Measurements from ENCODE around the gene SDK1.

The SDK1 gene

GRCh38 chr7:3439333-3440030 lies 138.4 kb downstream of the SDK1 start:
- H3K27ac ChIP-seq (ENCODE audit: low read length) = no peak overlapping the region
- no peaks in the 10 kb centered on the region for H3K9me3 ChIP-seq (ENCODE audit: insufficient read depth, low read length, severe bottlenecking)
- DNase-seq (no peak), ATAC-seq (ENCODE audit: insufficient read depth, low read depth) (no peak)
- H3K4me3 ChIP-seq (ENCODE audit: low read depth in 1 of 2, low read length in 2 of 2) = no peak overlapping the region
- no peaks in the 10 kb centered on the region for H3K36me3 ChIP-seq (ENCODE audit: insufficient read depth, low read length)
- no peaks in the 10 kb centered on the region for H3K79me2 ChIP-seq (ENCODE audit: insufficient read depth, low read length)
- no peak for TF ChIP-seq EZH2 (IDR thresholded peaks at IDR 0.05; ENCODE audit: borderline replicate concordance, low read depth, low read length, severe bottlenecking)
- no peak for TF ChIP-seq CTCF (IDR thresholded peaks at IDR 0.05; ENCODE audit: borderline replicate concordance, extremely low read depth, low read length, poor library complexity, severe bottlenecking)
- H3K27me3 ChIP-seq (ENCODE audit: insufficient read depth, low read length, poor library complexity) = peaks cover 2% of the 10 kb centered on the region
- no peak overlapping the region for H3K9ac ChIP-seq (ENCODE audit: low read depth, low read length)
- no peaks in the 10 kb centered on the region for H4K20me1 ChIP-seq (ENCODE audit: insufficient read depth, low read length)
- no peak overlapping the region for H3K4me2 ChIP-seq (ENCODE audit: insufficient read depth, low read length)
- H3K4me1 ChIP-seq (ENCODE audit: insufficient read depth, low read length) = no peaks in the 10 kb centered on the region
- no peak overlapping the region for H2AFZ ChIP-seq (ENCODE audit: low read depth, low read length)

- no peaks in the 10 kb centered on the region for H3K4me1 ChIP-seq (ENCODE audit: insufficient read depth, low read length)
- no peaks in the 10 kb centered on the region for H3K36me3 ChIP-seq (ENCODE audit: insufficient read depth, low read length)
These were observed 139.5 kb downstream of the SDK1 start for GRCh38 chr7:3440509-3440908.

GRCh38 chr7:3443716-3444115 lies 142.7 kb downstream of the SDK1 start:
- no peak overlapping the region for H3K4me2 ChIP-seq (ENCODE audit: insufficient read depth, low read length)
- no peak overlapping the region for H3K9ac ChIP-seq (ENCODE audit: low read depth, low read length)
- no peak overlapping the region for H3K4me3 ChIP-seq (ENCODE audit: low read depth in 1 of 2, low read length in 2 of 2)
- no peak overlapping the region for H2AFZ ChIP-seq (ENCODE audit: low read depth, low read length)
- DNase-seq (no peak), ATAC-seq (ENCODE audit: insufficient read depth, low read depth) (no peak)
- TF ChIP-seq EZH2 (IDR thresholded peaks at IDR 0.05; ENCODE audit: borderline replicate concordance, low read depth, low read length, severe bottlenecking) (no peak), CTCF (IDR thresholded peaks at IDR 0.05; ENCODE audit: borderline replicate concordance, extremely low read depth, low read length, poor library complexity, severe bottlenecking) (no peak)
- H3K27ac ChIP-seq (ENCODE audit: low read length) = no peak overlapping the region
- peaks cover under 1% of the 10 kb centered on the region for H3K27me3 ChIP-seq (ENCODE audit: insufficient read depth, low read length, poor library complexity)
- H3K9me3 ChIP-seq (ENCODE audit: insufficient read depth, low read length, severe bottlenecking) = peaks cover 4% of the 10 kb centered on the region
- H3K36me3 ChIP-seq (ENCODE audit: insufficient read depth, low read length) = no peaks in the 10 kb centered on the region
- H3K4me1 ChIP-seq (ENCODE audit: insufficient read depth, low read length) = no peaks in the 10 kb centered on the region
- no peaks in the 10 kb centered on the region for H3K79me2 ChIP-seq (ENCODE audit: insufficient read depth, low read length)
- H4K20me1 ChIP-seq (ENCODE audit: insufficient read depth, low read length) = no peaks in the 10 kb centered on the region

More at GRCh38 chr7:3440509-3440908, 139.5 kb downstream of the SDK1 start:
- Histone ChIP-seq H3K27me3 (ENCODE audit: insufficient read depth, low read length, poor library complexity) (peaks cover 2% of the 10 kb centered on the region), H3K79me2 (ENCODE audit: insufficient read depth, low read length) (no peaks in the 10 kb centered on the region), H3K9me3 (ENCODE audit: insufficient read depth, low read length, severe bottlenecking) (no peaks in the 10 kb centered on the region), H3K27ac (ENCODE audit: low read length) (no peak overlapping the region), H3K9ac (ENCODE audit: low read depth, low read length) (no peak overlapping the region), H4K20me1 (ENCODE audit: insufficient read depth, low read length) (no peaks in the 10 kb centered on the region), H3K4me2 (ENCODE audit: insufficient read depth, low read length) (no peak overlapping the region), H2AFZ (ENCODE audit: low read depth, low read length) (no peak overlapping the region), H3K4me3 (ENCODE audit: low read depth in 1 of 2, low read length in 2 of 2) (no peak overlapping the region)
- no peak for TF ChIP-seq EZH2 (IDR thresholded peaks at IDR 0.05; ENCODE audit: borderline replicate concordance, low read depth, low read length, severe bottlenecking)
- TF ChIP-seq CTCF (IDR thresholded peaks at IDR 0.05; ENCODE audit: borderline replicate concordance, extremely low read depth, low read length, poor library complexity, severe bottlenecking) = no peak
- ATAC-seq (ENCODE audit: insufficient read depth, low read depth) (no peak), DNase-seq (no peak)
